MCF 10A (cell line): ENCODE results near the gene TMBIM1. TPM values are rescaled to one million over a fixed set of nuclear protein-coding genes. Genes with fewer than 3 reads are reported as not detected.
A peak's percentile ranks its signal among the peaks of the same experiment; 100 is the strongest.

Source experiments
- BruUV-seq: library from RNA; stranded (reverse); fragments of 400-500 nt; replicated peaks from 2 replicates; lab custom pipeline; 2021; lab: Mats Ljungman, UMichigan
- CTCF ChIA-PET: fragments of 300-600 bp; sonication (Branson Sonifier 250); formaldehyde crosslinking; extraction: SDS; loops from one replicate; lab custom pipeline; 2021; ENCODE audit warnings: antibody characterized with exemption, inconsistent platforms; lab: Yijun Ruan, JAX
- POLR2A ChIA-PET: fragments of 300-600, 350-650 bp; sonication (Branson Sonifier 250); formaldehyde crosslinking; extraction: SDS; loops from one replicate; lab custom pipeline; 2020; ENCODE audit warnings: antibody characterized with exemption, inconsistent platforms; lab: Yijun Ruan, JAX
- DNase-seq: peaks from one replicate; pipeline ENCODE4 v3.0.0-alpha.2; 2018; ENCODE audit not compliant: unreplicated experiment
- H3K27ac Mint-ChIP-seq: one replicate; pipeline ENCODE4 v1.8.0; 2022; ENCODE audit warnings: mild to moderate bottlenecking, low read depth, mixed read lengths; ENCODE audit not compliant: unreplicated experiment
- H3K27me3 Mint-ChIP-seq: one replicate; pipeline ENCODE4 v1.8.0; 2022; ENCODE audit warnings: mixed read lengths; ENCODE audit not compliant: insufficient read depth, unreplicated experiment
- H3K36me3 Mint-ChIP-seq: one replicate; pipeline ENCODE4 v1.8.0; 2022; ENCODE audit warnings: mild to moderate bottlenecking, moderate library complexity, mixed read lengths; ENCODE audit not compliant: insufficient read depth, unreplicated experiment
- H3K4me1 Mint-ChIP-seq: one replicate; pipeline ENCODE4 v1.8.0; 2022; ENCODE audit warnings: mixed read lengths; ENCODE audit not compliant: insufficient read depth, unreplicated experiment
- H3K4me3 Mint-ChIP-seq: one replicate; pipeline ENCODE4 v1.8.0; 2022; ENCODE audit warnings: mild to moderate bottlenecking, moderate library complexity, mixed read lengths; ENCODE audit not compliant: unreplicated experiment
- H3K9me3 Mint-ChIP-seq: one replicate; pipeline ENCODE4 v1.8.0; 2022; ENCODE audit warnings: mixed read lengths; ENCODE audit not compliant: unreplicated experiment
- CTCF ChIP-seq: fragments of 200-600 bp; IDR thresholded peaks from one replicate; pipeline ENCODE4 v1.8.0; 2022; ENCODE audit warnings: antibody characterized with exemption, mild to moderate bottlenecking; ENCODE audit not compliant: unreplicated experiment
- intact Hi-C: fragments of 100-400 bp; cut with micrococcal nuclease; formaldehyde crosslinking; loops from 2 replicates; pipeline ENCODE4 v1.14.1; 2022
- total RNA-seq: library from RNA; stranded (reverse); gene quantifications from 2 replicates; pipeline ENCODE4 v1.2.3, GENCODE V29; 2022

Gene TMBIM1
- total RNA-seq, 1 experiment from 2014 or later: 107 TPM

- peak; percentile 84 for DNase-seq
- H3K4me3 Mint-ChIP-seq: peak overlapping the region; percentile 80
- no peaks in the 10 kb centered on the region for H3K9me3 Mint-ChIP-seq
- peaks cover 51% of the 10 kb centered on the region for H3K4me1 Mint-ChIP-seq
- TF ChIP-seq CTCF: no peak
- H3K36me3 Mint-ChIP-seq: peaks cover 63% of the 10 kb centered on the region
- intact Hi-C loops: loop anchor here (1.0 kb wide), 1 partner anchor 12 kb away; no protein-coding TSS in a partner anchor
- BruUV-seq: no TSS peak
- no peaks in the 10 kb centered on the region for H3K27me3 Mint-ChIP-seq
- peak overlapping the region; percentile 70 for H3K27ac Mint-ChIP-seq
- CTCF ChIA-PET: interaction anchor here (0.6 to 7.3 kb wide), 8 partner anchors 8 to 110 kb away, joined by 3 to 160 read pairs (median 6); partner anchors contain the start of genes AAMP, CATIP, PNKD and TMBIM1
- POLR2A ChIA-PET: interaction anchor here (1.4 to 11.8 kb wide), 7 partner anchors 11 to 116 kb away, joined by 4 to 390 read pairs (median 22); partner anchors contain the start of genes AAMP, CTDSP1 and PNKD
Observed at GRCh38 chr2:218284106-218284811, 8.0 kb downstream of the TMBIM1 start.

GRCh38 chr2:218282173-218282991 lies 9.9 kb downstream of the TMBIM1 start:
- BruUV-seq: no TSS peak
- Mint-ChIP-seq H3K4me3 (peak overlapping the region; percentile 19), H3K4me1 (peaks cover 43% of the 10 kb centered on the region)

GRCh38 chr2:218281449-218281848 lies 10.9 kb downstream of the TMBIM1 start:
- no peak for TF ChIP-seq CTCF
- intact Hi-C loops: no loop called here
- Mint-ChIP-seq H3K27me3 (no peaks in the 10 kb centered on the region), H3K36me3 (peaks cover 73% of the 10 kb centered on the region), H3K4me1 (peaks cover 33% of the 10 kb centered on the region), H3K9me3 (no peaks in the 10 kb centered on the region), H3K4me3 (peak overlapping the region; percentile 30), H3K27ac (peak overlapping the region; percentile 85)
- DNase-seq: no peak
- POLR2A ChIA-PET: interaction anchor here (1.9 to 11.8 kb wide), 2 partner anchors 8 to 10 kb away, joined by 6 to 390 read pairs; partner anchors contain the start of genes AAMP and PNKD
- CTCF ChIA-PET: interaction anchor here (1.2 to 7.3 kb wide), 2 partner anchors 8 to 76 kb away, joined by 5 to 160 read pairs; partner anchors contain the start of genes AAMP and PNKD
- BruUV-seq: no TSS peak

More at GRCh38 chr2:218282173-218282991, 9.9 kb downstream of the TMBIM1 start:
- H3K27ac Mint-ChIP-seq: peak overlapping the region; percentile 78
- ChIA-PET CTCF (interaction anchor here (0.6 to 7.3 kb wide), 4 partner anchors 9 to 124 kb away, joined by 3 to 160 read pairs (median 4); partner anchors contain the start of genes AAMP and PNKD), POLR2A (interaction anchor here (0.7 to 11.8 kb wide), 5 partner anchors 9 to 115 kb away, joined by 3 to 390 read pairs (median 6); partner anchors contain the start of genes AAMP and PNKD)
- H3K27me3 Mint-ChIP-seq: no peaks in the 10 kb centered on the region
- intact Hi-C loops: no loop called here
- DNase-seq: no peak
- H3K9me3 Mint-ChIP-seq: no peaks in the 10 kb centered on the region
- H3K36me3 Mint-ChIP-seq: peaks cover 70% of the 10 kb centered on the region
- no peak for TF ChIP-seq CTCF
